Measurements from ENCODE around the gene CAPRIN2.
A peak's percentile ranks its signal among the peaks of the same experiment; 100 is the strongest.

The CAPRIN2 gene

DNA sequence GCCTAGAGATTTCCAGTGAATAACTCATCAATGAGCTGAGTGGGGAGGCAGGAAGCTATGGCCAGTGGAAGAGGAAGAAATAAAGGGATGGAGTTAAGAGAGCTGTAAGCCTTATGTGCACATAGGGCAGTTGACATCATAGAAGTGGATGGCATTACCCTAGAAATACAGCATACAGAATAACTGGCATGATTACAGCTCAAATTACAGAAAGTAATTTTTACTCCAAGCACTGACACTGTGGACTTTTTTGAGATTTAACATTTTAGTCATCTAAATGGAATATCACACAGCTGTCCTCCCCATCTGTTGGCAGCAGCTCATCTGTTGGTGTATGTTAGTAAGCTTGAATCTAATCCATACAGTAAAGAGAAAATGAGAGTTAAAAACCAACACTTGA, 53.7 kb downstream of the CAPRIN2 start:
- TF ChIP-seq, protein P1, sequence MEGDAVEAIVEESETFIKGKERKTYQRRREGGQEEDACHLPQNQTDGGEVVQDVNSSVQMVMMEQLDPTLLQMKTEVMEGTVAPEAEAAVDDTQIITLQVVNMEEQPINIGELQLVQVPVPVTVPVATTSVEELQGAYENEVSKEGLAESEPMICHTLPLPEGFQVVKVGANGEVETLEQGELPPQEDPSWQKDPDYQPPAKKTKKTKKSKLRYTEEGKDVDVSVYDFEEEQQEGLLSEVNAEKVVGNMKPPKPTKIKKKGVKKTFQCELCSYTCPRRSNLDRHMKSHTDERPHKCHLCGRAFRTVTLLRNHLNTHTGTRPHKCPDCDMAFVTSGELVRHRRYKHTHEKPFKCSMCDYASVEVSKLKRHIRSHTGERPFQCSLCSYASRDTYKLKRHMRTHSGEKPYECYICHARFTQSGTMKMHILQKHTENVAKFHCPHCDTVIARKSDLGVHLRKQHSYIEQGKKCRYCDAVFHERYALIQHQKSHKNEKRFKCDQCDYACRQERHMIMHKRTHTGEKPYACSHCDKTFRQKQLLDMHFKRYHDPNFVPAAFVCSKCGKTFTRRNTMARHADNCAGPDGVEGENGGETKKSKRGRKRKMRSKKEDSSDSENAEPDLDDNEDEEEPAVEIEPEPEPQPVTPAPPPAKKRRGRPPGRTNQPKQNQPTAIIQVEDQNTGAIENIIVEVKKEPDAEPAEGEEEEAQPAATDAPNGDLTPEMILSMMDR (conservative IDR thresholded peaks at IDR 0.05; ENCODE audit: low read depth, low read length), result no peak
- H3K4me3 ChIP-seq (ENCODE audit: low read length), result no peak overlapping the region
- no peak for DNase-seq (ENCODE audit: low read depth)

DNA sequence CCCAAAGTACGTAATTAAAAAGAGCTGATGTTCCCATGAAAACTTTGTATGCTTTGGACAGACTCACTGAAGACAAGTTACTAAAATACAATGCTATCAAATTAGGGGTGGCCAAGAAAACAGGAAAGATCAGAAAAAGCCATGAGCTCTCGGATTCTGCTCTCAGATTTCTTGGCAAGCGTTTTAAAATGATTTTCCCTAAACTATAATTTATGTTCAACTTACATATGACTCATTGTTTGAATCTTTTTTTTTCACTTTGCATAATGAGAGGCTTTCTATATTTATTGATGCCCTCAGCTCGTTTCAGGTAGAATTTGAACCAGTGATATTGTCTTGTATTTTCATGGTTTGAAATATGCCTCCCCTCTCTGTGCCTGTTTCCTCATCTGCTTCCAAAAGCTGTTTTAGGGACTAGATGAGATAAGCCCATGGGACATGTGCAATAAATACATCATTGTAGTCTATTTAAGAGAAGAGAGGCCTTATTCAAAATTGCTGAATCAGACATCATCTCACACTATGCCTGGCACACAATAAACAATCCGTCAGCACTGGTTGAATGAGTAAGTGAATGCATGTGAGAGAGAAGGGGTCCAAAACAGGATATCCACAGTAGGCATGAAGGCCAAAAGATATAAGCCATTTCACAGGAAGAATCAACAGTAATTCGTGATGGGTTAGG, 54.4 kb downstream of the CAPRIN2 start:
- H3K4me3 ChIP-seq (ENCODE audit: low read length), result no peak overlapping the region
- no peak for DNase-seq (ENCODE audit: low read depth)
- TF ChIP-seq, protein P1 (conservative IDR thresholded peaks at IDR 0.05; ENCODE audit: low read depth, low read length), result no peak

DNA sequence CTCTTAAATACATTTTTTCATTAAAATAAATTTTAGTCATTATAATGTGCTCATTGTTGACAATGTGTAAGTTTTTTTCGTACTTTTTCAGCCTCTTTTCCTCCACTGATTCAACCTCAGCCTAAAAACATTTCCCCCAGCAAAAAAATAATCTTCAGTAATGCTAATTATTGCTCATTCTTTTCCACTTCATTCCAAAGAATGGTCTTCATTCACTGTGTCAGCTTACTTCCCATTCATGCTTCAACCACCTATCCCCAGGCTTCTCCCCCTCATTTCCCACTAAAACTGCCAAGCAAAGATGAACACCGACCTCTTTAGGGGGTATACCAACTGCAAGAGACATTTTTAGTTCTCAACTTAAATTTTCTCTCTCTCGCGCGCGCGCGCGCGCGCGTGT, 56.4 kb downstream of the CAPRIN2 start:
- no peak overlapping the region for H3K4me3 ChIP-seq (ENCODE audit: low read length)
- TF ChIP-seq, protein P1 (conservative IDR thresholded peaks at IDR 0.05; ENCODE audit: low read depth, low read length), result no peak
- DNase-seq (ENCODE audit: low read depth), result no peak

DNA sequence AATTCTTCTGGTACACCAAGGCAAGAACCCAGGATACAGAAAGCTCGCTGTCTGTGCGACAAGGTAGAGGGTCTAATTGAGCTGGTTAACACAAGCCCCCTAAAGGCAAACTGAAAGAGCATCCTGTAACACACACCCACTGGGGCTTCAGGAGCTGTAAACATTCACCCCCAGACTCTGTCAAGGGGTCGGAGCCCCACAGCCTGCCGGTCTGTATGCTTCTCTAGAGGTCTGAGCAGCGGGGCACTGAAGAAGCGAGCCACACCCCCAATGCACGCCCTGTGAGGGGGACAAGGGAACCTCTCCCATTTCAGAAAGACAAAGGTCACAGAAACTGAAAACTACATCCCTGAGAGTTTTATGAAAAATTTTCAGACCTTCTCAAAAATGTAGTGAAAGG, 57.8 kb downstream of the CAPRIN2 start:
- no peak for DNase-seq (ENCODE audit: low read depth)
- TF ChIP-seq, protein P1 (conservative IDR thresholded peaks at IDR 0.05; ENCODE audit: low read depth, low read length), result no peak
- H3K4me3 ChIP-seq (ENCODE audit: low read length), result no peak overlapping the region

GRCh38 chr12:30696486-30696885, 58.3 kb downstream of the CAPRIN2 start:
- no peak overlapping the region for H3K4me3 ChIP-seq (ENCODE audit: low read length)
- DNase-seq (ENCODE audit: low read depth), result no peak
- TF ChIP-seq, protein P1 (conservative IDR thresholded peaks at IDR 0.05; ENCODE audit: low read depth, low read length), result no peak

- DNase-seq (ENCODE audit: low read depth), result no peak
- TF ChIP-seq, protein P1 (conservative IDR thresholded peaks at IDR 0.05; ENCODE audit: low read depth, low read length), result no peak
- peak overlapping the region; percentile 99 for H3K4me3 ChIP-seq (ENCODE audit: low read length)
These were observed 58.7 kb downstream of the CAPRIN2 start for GRCh38 chr12:30696103-30696408.
